ENCODE data around the gene COL4A4.
"Not testable (repeated sequence)": the region's sequence is repeated elsewhere in the genome, so short reads cannot be mapped to it uniquely, and the experiment has no call there.

The COL4A4 gene

DNA sequence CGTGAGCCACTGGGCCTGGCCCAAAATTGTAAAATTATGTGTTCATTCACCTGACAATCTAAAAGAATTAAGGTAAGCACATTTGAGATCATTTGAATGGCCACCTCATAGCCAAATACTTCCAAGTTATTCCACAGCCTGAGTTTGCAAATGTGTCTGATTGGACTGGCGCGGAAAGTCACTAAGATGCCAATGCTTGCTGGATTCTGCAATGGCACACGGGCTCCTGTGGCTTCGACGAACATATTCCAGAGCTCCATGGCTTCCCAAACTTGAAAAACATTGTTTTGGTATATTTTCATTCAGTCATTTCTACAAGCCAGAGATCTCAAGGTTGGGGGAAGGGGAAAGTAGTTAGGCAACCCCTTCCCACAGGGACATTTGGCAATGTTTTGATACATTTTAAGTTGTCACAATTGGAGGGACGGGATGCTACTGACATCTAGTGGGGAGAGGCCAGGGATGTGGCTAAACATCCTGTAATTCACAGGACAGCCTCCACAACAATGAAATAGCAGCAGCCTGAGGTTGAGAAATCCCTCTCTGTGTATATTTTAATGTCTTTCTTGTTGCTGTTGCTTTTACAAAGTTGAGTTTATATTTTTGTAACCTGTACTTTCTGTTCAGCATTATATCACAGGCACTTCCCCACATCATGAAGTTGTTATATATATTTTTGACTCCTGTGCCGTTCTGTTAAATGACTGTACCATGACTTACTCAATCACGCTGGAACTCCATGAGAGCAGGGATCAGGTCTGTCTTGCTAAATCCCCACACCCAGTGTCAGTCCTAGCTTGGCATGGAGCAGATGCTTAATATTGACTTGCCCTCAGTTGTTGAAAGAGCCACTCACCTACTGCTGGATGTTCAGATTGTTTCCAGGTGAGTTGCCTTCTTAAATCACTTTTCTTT, 56.9 kb downstream of the COL4A4 start:
- DNase-seq, result peak; percentile 11

DNA sequence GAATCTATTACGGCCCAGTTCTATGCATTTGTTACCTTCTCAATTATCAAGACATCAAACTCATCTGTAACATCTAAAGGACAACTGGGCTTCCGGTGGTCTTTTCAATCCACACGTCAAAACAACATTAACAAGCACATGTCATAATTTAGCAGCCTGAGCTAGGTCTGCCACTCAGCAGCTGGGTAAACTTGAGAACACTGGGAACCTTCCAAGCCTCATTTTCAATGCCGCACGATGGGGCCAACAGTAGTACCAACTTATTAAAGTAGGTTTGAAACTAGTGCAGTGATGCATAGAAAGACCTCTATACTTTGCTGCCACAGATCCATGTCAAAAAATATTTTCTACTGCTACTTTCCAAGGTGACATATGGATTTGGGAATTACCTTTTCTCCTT, 60.4 kb downstream of the COL4A4 start:
- no peak for DNase-seq

DNA sequence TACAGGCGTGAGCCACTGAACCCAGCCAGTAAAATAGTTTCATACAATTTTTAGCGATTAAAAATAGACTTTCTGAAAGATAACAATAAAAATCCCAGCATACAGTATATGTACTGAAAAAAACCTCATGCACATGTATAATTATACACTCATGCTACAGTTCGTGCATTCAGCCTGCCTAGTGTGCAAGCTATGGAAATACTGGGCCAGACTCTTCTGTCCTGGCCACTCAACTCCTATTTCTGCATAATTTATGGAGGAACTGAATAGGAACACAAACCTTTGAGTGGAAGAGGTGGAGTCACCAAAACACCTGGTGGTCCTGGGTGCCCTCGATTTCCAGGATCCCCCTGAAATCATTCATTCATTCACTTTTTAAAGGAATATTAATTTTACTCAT, 64.7 kb downstream of the COL4A4 start:
- no peak for DNase-seq

DNA sequence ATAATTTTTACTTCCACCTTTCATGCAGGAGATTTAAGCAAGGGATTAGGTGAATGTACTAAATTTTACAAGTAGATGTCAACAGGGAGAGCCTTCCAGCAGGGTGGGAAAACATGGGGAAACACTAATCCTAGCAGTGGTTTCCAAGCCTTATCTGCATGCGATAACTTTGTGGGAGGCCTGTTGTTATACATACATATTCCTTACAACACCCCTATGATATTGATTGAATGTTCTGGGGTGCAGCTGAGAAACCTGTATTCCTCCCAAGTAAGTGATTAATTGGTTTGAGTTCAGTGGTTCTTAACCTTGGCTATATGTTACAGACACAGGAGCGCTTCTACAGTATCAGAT, 65.9 kb downstream of the COL4A4 start:
- DNase-seq, result no peak

DNA sequence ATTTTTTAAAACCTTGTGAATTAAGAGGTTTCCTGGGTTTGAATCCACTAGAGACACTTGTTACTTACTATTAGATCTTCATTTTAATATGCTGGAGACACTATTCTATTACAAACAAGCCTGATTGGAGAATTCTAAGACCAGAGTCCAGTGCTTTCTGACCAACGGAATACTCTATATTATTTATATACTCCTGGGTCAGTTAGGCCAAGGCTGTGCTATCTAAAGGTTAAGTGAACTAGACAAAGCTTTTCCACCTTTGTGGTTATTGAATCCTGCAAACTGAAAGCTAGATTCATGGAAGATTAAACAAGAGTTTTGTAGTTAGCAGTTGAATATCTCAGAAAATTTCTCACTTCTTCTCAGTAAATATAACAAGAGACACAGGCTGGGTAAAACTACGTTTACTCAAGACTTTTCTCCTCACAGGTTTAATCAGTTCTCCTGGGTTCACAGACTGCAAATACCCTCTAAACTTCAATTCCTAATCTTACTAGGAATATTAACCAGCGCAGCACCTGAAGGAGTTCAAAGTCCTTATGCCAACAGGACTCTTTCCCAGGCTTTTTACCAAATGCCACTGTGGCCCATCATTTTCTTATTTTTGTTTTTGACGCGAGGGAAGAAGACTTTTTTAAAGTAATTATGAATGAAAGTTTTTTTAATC, 66.4 kb downstream of the COL4A4 start:
- no peak for DNase-seq

DNA sequence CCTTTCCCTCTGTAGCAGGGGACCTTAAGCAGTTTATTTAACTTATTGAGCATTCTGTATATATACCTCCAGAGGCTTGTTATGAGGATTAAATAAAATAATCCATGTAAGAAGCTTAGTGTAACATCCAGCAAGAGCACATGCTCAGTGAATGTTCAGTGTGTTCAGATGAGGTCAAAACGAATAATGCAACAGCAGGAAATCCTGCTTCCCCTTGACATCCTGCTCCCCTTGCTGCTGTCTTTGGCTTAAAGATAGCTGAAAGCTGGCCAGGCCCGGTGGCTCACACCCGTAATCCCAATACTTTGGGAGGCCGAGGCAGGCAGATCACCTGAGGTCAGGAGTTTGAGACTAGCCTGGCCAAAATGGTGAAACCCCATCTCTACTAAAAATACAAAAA, 68.7 kb downstream of the COL4A4 start:
- DNase-seq, result no peak

DNA sequence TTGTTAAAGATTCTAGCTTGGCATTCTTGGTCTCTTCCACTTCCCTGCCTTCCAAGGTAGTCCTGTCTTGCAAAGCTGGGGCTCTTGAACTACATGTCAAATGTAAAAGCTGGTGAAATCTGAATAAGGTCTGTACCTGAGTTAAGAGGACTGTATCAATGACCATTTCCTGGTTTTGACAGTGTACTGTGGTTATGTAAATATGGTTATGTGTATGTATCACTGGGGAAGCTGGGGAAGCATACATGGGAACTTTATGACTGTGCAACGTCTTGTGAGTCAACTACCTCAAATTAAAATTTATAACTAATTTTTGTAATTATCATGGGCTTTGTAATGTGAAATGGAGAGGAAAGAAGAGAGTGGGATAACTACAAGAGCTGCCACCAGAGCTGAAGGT, 81.7 kb downstream of the COL4A4 start:
- DNase-seq, result no peak

DNA sequence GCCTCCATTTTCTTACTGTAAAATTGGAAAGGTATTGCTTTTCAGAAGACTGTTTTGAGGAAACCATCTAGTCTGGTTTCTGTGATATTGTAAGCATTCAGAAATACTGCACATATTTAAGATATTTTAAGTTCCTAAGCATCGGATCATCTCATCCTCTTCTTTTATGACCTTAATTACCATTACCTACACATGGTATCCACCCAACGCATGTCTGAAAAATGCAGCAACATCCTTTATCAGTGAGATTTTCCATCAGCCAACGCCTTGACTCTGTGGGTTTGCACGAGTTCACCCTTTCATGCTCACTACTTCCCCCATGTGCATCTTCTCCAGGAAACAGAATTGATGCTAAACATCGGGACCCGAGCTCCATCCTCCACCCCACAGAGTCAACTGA, 84.3 kb downstream of the COL4A4 start:
- DNase-seq, result no peak

DNA sequence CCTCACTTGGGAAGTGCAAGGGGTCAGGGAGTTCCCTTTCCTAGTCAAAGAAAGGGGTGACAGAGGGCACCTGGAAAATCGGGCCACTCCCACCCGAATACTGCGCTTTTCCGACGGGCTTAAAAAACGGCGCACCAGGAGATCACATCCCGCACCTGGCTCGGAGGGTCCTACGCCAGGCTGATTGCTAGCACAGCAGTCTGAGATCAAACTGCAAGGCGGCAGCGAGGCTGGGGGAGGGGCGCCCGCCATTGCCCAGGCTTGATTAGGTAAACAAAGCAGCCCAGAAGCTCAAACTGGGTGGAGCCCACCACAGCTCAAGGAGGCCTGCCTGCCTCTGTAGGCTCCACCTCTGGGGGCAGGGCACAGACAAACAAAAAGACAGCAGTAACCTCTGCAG, 98.9 kb downstream of the COL4A4 start:
- DNase-seq, result not testable (repeated sequence)

DNA sequence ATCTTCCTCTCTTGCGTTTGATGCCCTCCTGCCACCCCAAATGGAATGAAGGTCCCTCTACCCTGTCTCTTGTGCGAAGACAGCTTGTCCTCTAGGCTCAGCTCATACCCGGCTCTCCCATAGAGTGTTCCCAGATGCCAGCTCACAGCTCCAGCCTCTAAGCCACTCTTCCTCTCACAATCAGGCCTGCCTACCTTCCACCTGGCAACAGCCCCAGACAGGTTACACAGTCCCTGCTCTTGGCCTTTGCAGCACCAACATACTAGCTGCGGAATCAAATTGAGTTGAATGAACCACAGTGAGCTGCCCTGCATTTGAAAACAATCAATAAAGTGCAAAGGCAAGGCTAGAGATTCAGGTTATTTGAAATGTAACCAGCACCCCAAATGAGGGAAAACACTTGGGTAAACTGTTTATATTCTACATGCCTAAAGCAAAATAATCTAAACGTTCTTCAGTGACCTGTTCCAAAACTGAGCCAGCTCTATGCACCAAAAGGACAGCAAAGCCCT, 105.1 kb downstream of the COL4A4 start:
- no peak for DNase-seq

DNA sequence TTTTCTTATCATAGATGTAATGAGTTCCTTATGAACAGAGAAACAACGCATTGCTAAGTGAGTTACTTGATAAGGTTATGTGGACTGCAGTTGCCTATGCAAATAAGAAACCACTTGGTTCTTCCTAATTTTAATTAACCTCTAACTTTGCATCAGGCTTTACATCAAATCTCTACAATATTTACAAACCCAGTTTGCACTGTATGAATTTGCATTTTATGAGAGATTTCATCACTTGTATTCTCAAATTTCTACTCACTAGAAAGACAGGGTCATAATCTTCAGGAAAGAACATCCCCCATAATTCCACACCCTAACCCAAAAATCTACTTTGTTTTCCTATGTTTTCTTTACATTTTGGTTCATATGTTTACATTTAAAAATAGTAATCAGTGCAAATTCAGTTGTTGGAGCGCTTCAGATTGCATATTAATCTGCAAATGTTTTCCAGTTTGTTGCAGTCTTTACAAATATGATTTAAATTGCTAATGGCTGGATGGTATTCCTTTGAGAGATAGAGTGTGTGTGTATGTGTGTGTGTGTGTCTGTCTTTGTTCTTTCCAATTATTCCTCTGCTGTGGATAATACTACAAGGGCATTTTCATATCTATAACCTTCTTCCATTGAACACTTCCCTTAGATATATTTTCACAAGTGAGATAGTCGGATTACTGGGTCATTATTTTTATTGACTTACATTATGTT, 106.1 kb downstream of the COL4A4 start:
- no peak for DNase-seq

DNA sequence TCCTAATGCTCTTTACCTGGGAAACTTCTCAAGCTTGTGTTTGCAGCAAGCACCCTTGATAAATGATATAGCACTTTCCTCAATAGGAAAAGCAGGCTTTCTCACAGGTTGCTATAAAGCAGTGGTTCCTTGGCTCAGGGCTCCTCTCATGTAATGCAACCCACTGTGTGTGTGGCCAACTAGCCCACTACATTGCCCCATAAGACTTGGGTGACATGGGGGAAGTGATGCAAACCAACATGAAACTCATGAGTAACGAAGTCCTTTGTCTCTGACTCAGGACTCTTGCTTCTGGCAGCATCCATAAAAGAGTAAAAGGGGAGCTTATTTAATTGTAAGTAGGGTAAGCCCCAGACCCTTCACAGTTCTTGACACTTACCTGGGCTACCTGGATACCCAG, 106.9 kb downstream of the COL4A4 start:
- DNase-seq, result no peak

DNA sequence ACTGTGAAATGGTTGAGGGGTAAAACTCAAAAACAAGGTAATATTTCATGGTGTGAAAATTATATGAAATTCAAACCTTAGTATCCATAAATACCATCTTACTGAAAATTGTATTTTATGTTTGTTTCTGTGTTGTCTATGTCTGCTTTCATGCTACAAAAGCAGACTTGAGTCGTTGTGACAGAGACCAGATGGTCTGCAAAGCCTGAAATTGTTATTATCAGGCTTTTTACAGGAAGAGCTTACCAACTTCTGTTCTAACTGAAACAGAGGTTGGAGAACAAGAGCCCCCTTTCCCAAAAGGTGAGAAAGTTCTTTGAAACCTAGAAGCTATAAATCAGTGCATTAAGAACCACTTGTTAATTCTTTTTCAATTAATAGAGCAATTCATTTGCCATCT, 110.0 kb downstream of the COL4A4 start:
- DNase-seq, result no peak

DNA sequence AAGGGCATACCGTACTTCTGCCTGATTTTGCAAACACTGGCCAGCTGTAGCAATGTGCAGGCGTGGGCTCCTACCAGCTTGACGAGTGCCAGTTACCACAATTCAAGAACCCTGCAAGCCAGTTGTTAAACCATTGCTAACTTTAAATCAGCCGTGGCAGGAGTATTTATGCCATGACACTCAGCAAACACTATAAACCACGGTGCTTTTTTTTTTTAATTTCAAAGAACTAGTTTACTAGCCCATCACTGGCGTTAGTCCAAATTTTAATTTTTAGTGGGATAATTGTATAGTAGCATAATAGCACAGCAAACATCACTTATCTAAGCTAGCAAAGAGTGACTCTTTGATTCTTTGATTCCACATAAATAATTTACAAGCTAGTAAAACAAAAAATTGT, 111.1 kb downstream of the COL4A4 start:
- peak; percentile 90 for DNase-seq

DNA sequence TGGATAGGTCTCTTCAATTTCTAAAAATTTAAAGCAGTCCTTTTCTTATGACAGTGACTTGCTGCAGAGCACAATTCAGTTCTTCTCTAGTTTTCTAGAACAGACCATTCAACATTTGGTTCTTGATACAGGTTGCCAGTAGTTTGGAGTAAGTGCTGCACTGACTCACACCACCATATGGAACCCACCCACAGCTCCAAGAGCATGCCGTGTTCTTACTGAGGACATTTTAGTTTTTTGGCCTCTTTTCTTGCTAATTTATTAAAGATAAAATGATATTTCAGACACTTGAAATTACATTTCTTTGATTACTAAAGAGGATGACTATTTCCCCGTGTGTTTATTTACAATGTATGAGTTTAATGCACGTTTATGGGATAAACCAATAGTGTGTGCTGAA, 120.0 kb downstream of the COL4A4 start:
- no peak for DNase-seq

DNA sequence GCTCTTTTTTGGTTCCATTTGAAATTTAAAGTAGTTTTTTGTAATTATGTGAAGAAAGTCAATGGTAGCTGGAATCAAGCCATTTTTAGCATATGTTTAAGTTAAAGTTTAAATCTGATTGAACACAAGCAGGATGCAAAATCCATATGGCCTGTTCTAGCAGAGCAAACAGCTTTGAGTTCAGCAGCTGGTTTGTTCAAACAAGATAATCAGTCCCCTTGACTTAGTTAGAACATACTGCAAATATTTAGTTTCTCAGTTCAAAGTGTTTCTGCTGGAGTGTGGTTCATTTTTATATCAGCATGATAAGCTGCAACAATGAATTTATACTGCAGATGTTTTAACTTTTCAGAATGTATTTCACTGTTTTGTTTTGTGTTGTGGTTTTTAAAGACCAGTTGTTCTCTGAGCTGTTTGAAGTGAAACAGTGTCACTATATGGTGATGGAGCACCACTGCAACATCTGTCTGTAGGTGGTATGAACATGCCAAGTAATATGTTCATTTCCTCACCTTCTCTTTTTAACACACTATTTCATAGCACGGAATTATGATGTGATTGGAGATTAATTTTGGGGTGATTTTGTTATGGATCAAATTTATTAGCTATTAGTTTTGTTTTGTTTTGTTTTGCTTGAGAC, 125.3 kb downstream of the COL4A4 start:
- no peak for DNase-seq

DNA sequence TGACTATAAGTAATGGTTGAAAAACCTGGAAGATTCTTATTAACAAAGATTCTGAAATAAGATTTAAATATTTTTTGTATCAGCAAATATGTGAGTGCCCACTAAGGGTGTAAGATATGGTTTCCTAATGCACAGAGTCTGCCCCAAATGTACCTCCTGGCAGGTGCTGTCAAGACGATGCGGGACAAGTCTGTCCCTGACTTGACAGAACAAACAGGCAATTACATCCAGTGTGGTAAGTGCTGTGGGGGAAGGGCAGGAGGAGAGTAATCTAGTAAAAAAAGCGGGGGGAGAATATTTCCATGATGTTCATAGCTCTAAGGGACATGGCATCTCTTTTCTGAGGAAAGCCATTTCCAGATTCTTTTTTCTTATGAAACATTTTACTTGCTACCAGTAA, 127.5 kb downstream of the COL4A4 start:
- DNase-seq, result no peak

DNA sequence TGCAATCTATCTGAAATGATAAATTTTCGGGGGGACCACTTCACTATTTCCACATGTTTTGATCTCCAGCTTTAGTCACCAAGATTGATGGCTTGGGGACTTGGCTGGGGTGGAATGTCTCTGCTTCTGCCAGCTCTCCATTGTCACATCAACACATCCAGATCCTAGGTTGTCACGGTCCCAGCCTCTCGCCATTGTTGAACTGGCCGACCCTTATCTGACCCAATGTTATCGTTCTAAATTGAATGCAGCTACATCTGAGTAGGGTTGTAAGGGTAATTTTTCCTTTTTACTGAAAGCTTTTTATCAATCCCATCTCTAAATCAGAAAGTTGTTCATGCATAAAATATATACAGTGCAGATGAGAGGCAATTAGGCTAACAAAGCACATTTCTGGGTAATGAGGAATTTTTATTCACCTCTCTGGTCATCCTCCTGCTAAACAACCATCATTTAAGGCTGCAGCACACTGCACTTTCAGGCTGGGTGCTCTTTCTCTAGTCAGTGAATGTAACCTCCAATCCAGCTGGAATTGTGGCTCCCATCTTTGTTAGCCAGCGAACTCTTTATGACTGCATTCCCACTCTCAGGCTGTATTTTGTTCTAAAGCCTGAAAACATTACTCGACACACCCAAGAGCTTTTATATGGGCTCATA, 128.2 kb downstream of the COL4A4 start:
- DNase-seq, result no peak

DNA sequence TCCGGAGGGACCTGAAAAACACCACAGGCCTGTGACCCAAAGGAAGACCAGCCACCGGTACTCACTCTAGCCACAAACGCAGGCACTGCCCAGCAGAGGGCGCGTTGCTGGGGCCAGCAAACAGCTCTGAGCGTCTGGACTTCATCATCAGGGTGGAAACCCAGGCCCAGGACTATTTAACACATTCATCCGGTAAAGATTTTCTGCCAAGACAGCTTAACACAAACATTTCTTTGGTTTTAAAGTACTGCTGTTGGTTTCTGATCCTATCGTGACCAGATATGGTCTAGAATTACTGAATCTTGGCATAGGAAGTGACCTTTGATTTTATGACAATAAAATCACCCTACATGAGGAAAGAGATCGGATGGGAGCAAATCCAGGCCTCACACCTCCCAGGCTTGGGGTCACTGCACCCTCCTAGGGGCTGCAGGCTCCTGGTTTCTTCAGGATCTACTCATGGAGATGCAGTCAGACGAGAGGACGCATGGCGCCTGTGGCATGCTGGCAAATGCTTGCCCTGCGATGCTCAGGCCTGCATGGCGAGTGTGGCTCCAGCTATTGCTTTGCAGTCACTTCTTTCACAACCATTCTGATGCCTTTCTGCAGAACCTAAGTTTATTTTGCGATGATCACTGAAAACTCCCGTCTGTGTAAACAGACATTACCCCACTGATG, 130.4 kb downstream of the COL4A4 start:
- no peak for DNase-seq

DNA sequence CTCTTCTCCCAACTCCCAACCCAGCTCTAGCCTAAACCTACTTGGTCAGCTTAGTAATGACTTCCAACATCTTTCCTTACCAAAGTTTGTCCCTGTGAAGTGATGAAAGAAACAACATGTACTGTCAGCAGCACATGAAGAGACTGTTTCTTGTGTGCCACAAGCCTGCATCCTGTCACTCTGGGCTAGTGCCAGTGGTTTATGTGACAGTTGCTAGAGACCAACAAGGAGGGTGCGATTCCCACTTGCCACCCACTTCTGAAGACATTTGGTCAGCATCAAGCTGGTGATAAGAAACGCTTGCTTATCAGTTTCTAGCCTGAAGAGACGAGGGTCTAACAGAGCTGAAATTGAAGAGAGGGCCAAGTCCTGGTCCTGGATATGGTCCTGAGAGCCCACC, 132.6 kb downstream of the COL4A4 start:
- DNase-seq, result no peak

DNA sequence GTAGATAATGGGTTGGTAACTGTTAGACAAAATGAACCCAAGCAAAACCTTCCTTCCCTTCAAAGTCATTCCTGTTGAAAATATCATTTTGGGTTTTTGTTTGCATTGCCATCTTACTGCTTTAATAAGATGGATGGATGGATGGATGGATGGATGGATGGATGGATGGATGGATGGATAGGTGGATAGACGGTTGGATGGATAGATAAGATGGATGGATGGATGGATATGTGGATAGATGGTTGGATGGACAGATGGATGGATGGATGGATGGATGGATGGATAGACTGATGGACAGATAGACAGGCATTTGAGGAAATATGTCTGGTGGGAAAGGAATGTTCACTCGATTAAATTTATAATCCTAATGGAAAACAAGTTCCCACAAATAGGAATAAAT, 133.2 kb downstream of the COL4A4 start:
- no peak for DNase-seq
